GM03348 (cell line): Measurements from ENCODE around the gene ZNF266.

Source experiments
- DNase-seq: peaks from one replicate; pipeline ENCODE4 v3.0.0; 2012; ENCODE audit warnings: low spot score

ZNF266 gene

DNA sequence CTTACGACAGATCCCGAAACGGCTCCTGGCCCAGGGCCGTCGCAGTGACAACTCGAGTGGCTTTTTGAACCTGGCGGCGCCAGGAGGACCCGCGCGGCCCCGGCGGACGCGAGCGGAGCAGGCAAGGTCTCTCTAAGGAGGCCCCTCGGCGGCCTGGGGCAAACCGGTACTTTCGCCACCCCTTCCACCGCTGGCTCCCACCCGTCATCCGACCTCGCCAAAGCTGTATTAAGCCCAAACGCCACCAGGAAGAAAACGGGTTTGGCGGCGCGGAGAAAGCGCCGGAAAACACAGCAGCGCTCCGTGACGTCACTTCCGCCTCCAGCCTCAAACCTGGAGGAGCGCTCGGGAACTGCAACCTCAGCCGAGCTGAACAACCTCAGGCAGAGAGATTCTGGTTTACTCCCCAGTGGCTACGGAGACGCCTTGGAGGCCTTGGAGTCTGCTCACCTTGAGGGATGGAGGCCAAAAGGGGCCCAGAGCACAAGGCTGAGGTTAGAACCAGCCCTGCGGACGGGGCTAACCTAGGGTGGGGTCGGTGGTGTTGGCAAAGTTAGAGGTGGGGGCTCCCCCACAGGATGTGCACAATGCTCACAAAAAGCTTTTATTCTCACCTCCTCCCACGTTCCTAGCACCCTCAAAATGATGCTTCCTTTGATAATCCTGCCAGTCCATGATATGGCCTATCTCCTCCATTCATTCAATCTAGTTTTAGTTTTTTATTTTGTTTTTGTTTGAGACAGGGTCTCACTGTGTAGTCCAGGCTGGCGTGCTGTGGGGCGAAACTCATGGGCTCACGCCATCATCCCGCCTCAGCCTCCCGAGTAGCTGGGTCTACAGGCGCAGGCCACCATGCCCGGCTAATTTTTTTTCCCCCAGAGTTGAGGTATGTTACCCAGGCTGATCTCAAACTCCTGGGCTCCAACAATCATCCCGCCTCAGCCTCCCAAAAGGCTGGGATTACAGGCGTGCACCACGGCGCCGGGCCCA is at the start of gene ZNF266:
Gene ZNF266, minus strand, starts transcription at position 295 of the 990 bp plus-strand sequence. CDS start 15,484 bp downstream, outside the sequence.
- DNase-seq = peak; percentile 95

GRCh38 chr19:9485140-9485539 is 49.8 kb upstream of the ZNF266 start:
- no peak for DNase-seq

DNA sequence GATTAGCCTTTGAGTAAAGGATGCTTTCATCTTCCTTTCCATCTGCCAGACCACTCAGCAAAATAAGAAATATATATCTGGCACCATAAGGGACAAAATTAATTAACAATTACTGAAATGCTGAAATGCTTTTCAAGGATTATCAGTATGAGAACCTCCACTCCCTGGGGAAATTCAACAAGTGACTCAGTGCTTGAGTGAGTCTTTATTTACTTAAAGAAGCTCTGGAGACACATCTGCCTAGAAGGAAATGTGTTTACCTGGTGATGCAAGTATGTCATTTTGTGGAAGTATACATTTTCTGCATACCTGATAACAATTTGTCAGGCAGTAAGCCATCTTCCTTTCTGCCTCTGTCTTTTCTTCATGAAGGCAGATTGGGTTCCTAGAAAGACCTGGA is 39.6 kb upstream of the ZNF266 start:
- DNase-seq = no peak

- DNase-seq = no peak
Measured at GRCh38 chr19:9467161-9467560, 31.8 kb upstream of the ZNF266 start.

- DNase-seq = no peak
Measured at GRCh38 chr19:9461938-9462337, 26.6 kb upstream of the ZNF266 start.

- DNase-seq = no peak
Measured at GRCh38 chr19:9456018-9456689, 20.8 kb upstream of the ZNF266 start.

DNA sequence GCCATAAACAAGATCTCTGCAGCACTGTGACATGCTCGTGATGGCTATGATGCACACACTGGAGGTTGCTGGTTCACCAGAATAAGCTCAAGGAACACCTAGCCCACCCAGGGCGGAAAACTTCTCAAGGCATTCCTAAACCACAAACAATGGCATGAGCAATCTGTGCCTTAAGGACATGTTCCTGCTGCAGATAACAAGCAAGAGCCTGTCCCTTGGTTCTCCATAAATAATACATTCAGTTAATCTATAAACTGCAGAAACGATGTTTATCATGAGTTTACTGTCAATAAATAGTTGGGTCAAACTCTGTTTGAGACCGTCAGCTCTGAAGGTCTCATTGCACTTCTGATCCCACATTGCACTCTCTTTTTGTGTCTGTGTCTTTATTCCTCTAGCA is 18.6 kb upstream of the ZNF266 start:
- no peak for DNase-seq

GRCh38 chr19:9445037-9445436 is 9.7 kb upstream of the ZNF266 start:
- DNase-seq = no peak

- no peak for DNase-seq
Measured at GRCh38 chr19:9436358-9436757, 985 bp upstream of the ZNF266 start.

DNA sequence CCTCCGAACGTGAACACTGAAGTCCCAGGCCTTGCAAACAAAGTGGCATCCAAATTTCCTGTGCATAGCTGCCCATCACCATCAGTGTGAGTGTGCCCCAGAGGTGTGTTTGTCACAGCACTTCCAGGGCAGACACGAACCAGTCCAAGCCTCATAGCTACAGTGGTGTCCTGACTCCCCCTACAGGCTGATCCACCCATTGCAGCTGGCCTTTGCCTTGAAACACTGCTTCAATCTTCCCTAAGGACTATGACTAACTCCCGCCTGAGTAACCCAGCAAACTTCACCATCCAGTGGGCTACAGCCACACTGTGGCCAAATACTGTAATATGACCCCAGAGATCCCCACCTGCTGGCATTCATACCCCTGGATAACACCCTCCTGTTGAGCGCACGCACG is 3.9 kb downstream of the ZNF266 start:
- DNase-seq = no peak

- DNase-seq = no peak
Measured at GRCh38 chr19:9430444-9430843, 4.9 kb downstream of the ZNF266 start.

GRCh38 chr19:9427941-9428340 is 7.4 kb downstream of the ZNF266 start:
- DNase-seq = no peak

GRCh38 chr19:9413240-9413954 is 22.0 kb downstream of the ZNF266 start:
- no peak for DNase-seq

- no peak for DNase-seq
Measured at GRCh38 chr19:9407827-9408226, 27.5 kb downstream of the ZNF266 start.

- peak; percentile 93 for DNase-seq
Measured at GRCh38 chr19:9406798-9407352, 28.5 kb downstream of the ZNF266 start.

GRCh38 chr19:9381361-9381785 is 54.0 kb downstream of the ZNF266 start:
- no peak for DNase-seq

DNA sequence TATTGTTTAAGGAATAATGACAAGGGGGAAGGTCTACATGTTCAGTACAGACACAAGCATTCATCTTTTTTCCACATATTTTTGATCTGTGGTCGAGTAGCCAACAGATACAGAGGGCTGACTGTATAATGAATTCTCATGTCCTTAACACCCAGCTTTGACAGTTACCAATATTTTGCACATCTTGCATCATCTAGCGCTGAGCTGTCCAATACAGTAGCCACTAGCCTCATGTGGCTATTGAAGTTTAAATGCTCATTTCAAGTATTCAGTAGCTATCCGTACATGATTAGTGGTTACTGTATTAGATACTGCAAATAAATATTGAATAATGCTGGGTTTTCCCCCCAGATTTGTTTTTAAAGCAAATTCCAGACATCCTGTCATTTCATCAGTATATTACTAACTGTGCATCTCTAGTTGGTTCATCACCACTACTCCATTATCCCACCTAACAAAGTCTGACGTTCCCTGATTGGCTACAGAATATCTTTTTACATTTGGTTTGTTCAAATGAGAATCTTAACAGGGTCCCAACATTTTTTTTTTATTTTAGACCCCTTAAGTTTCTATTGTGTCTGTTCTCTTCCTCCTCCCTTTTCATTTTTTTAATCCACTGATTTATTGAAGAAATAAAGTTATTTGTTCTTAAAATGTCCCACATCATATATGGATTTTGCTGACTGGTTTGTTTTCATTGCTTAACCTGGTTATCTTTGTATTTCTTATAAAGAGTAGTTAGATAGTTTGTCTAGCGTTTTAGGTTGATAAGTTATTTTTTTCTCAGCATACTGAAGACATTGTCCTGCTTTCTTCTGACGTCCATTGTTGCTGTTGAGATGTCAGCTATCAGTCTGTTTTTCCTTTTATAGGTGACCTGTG is 64.4 kb downstream of the ZNF266 start:
- DNase-seq = no peak

DNA sequence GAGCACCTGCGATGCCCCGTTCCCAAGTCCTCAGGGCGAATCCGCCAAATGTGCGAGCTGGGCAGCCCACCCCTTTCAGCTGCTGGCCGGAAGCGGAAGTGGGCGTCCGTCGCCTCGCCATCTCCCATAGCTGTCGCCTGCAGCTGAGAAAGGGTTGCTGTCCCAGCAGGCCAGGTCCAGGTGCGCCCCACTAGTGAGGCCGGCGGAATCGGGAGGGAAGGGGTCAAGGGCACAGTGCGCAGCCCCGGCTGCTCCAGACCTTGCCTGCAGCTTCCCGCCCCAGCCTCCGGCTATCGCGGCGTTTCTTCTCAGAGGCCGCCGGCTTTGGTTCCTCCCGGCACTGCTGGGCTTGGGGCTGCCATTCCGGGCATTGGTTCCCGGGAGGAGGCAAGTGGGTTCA is 72.5 kb downstream of the ZNF266 start, which contains the start of gene ZNF177:
Gene ZNF177, plus strand, starts transcription at position 109 of the 400 bp plus-strand sequence. CDS start 15,299 bp downstream, outside the sequence.
- peak; percentile 13 for DNase-seq
